HG02763 (cell line): Measurements from ENCODE around the gene NRCAM.
"Not testable (repeated sequence)": the region's sequence is repeated elsewhere in the genome, so short reads cannot be mapped to it uniquely, and the experiment has no call there.

ENCODE experiments used
- ATAC-seq: cut with Tn5 transposase; IDR thresholded peaks from one replicate; pipeline ENCODE4 v1.9.1; 2021; ENCODE audit warnings: mild to moderate bottlenecking, moderate library complexity; ENCODE audit not compliant: unreplicated experiment

Gene NRCAM

DNA sequence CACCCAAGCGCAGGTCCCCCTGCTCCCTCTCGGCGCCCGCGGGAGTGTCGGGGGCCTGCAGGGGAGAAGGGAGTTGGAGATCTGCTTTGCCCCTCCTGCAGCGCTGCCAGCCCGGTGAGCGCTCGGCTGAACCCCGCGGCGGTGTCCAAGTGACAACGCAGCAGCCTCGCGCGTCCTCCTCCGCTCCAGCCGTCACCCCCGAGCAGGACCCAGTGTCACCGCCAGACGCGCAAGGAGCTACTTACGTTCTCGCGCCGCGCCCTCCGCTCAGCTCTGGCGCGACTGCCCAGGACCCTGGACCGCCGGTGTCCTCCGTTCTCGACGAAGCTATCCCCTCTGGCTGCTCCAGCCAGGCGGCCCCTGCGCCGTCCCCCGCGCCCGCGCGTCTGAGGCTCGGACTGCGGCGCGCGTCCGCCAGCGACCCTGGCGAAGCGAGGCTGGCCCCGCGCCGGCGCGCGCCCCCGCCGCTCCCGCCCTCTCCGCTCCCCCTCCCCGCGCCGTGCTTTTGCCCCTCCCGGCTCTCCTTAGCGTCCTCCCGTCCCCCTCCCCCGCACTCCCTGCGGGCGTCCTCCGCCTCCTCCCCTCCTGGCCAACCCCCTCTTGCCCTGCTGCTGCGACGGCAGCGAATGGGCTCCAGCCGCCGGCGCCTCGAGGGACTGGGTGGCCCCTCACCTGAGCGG is at the start of gene NRCAM:
TSS of gene NRCAM (minus strand) at position 439 of the 680 bp plus-strand sequence. CDS start 216,372 bp downstream, outside the sequence.
- no peak for ATAC-seq

DNA sequence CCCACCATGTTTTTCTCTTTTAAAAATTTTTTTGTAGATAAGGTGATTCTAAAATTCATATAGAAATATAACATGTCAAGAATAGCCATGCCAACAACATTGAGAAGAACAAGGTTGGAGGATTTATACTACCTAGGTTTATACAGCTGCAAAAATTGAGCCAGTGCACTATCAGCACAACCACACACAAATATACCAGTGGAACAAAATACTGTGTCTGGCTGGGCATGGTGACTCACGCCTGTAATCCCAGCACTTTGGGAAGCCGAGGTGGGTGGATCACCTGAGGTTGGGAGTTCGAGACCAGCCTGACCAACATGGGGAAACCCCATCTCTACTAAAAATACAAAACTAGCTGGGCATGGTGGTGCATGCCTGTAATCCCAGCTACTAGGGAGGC is 48.3 kb upstream of the NRCAM start:
- not testable (repeated sequence) for ATAC-seq

DNA sequence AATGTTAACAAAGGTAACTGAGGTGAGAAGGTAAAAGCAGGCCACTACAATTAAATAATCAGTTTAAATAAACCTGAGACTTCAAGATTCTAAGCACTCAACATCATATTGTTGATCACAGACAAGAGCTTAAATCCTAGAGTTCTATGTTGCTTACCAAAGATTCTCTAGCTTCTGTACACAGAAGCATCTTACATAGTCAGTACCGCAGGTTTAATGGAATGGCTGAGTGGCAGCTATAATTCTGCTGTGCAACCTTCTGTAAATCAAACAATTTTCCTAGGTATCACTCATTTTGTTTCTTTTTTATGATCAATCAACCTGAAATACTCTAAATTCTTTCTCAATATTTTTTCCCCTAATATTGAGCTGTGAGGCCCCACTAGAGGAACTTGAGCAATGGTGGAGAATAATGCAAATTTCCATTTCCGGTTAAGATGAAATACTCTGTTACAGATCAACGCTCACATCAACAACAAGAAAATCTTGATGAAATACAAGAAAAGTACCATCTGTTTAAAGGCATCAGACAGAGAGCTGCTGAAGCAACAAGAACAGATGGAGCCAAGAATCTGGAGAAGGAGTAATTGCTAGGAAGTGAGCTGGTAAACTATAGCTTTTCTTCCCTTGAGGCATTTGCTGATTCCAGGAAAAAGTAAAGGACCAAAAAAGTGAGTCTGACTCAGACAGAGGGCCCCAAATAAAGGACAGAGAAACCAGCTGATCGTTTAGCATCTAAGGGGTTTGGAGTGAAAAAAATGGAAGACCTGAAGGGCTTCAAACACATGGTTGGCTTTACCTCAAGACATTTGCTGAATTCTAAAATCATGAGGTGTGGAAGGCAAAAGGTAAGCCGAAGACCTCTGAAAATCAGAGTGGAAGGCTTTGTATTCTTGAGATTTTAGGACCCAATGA is 47.1 kb upstream of the NRCAM start:
- peak; percentile 91 for ATAC-seq

DNA sequence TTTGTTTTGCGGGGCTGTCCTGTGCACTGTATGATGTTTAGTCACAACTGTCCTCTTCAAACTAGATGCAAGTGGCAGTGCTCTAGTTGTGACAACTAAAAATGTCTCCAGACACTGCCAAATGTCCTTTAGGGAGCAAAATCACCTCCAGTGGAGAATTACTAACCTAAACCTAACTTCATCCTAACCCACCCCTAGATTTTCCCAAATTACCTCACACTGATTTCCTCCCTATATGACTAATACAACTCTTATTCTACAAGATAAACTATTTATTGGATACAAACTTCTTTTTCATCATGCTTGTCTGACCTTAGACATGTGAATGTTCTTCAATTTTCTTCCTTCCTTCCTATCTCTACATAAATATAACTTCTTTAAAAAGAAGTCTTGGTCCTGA is 43.3 kb upstream of the NRCAM start:
- no peak for ATAC-seq

DNA sequence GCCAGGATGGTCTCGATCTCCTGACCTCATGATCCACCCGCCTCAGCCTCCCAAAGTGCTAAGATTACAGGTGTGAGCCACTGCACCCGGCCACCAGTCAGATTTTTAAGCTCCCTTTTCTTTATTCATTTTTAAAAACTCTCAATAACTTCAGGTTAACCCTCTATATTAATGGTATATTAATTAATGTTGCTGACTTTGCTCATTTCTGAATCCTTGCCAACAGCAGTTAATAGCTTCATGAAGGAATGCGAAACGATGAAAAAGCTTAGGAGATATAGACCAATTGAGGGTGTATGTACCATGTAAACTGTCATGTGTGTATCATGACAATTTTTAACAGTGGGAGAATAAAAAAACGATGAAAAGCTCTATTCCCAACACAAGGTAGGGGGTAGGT is 42.2 kb upstream of the NRCAM start:
- ATAC-seq, result no peak

DNA sequence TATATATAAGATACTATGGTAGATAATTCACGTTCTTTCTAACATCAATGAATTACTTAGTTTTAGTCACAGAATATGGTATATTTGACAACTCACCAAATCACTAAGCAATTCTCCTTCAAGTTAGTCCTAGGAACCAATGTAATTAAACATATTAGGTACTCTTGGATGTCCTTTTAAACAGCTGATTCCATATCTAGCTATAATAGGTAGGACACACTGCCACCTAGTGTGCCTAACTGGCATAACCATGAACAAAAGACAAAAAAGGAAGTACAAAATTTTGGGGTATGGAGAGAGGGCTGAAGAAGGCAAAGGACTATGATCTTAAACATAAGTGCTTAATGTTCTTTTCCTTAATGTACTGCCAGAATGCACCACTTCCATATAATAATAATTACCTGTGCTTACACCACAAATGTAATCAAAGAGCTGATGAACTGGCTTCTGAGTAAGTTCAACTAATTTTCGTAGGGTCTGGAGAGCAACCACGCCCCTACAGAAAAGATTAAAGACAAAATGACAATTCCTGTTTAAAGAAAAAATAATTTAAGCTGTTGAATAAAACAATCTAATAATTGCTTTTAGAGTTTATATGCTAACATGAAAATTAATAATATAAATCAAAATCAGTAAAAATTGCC is 41.0 kb upstream of the NRCAM start:
- peak; percentile 65 for ATAC-seq

DNA sequence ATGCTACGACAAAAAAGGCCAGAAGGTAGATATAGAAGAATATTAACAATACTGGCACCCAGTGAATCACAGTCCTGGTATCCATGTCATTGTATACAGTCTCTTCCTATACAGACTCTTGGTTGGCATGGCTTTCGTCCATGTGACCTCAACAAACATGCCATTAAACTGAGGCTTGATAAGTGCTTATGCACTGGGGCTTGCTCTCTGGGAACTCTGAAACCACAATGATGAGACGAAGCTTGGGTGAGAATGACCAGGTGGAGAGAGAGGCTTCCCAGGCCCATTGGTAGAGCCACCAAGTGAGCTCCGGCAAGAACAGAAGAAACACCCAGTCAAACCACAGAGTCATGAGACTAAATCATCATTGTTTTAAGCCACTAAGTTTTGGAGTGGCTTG is 36.5 kb upstream of the NRCAM start:
- ATAC-seq, result no peak

DNA sequence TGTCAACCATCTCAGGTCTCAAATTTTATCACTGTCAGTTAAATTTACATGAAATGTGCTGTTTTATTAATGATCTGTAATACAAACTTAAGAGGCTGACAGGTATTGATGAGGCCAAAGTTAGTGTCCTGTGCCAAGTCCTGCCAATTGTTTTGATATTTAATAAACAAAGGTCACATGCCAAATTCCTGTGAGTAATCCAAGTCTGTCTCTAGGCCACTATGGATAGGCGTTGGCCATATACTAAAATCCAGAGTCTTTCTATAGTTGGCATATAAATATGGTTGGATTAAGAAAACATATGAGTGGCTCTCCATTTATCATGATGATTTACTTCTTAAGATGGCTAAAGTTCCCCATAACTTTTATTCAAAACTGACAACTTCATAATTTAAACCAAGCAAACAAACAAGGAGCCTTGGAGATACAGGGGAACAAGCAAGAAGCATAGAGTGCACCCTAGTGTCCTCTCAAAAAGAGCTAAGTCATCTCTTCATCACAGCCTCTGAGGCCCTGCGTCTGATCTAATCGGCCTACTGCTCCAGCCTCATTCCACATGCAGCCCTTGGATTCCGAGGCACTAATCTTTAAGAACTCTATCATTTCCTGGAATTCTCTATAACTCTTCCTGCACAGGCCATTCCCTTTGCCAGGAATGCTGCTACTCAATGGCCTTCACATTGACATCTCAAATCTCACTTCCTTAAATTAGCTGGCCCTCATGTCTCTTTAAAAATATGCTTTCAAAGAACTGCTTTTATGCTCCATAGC is 32.7 kb upstream of the NRCAM start:
- ATAC-seq, result no peak

DNA sequence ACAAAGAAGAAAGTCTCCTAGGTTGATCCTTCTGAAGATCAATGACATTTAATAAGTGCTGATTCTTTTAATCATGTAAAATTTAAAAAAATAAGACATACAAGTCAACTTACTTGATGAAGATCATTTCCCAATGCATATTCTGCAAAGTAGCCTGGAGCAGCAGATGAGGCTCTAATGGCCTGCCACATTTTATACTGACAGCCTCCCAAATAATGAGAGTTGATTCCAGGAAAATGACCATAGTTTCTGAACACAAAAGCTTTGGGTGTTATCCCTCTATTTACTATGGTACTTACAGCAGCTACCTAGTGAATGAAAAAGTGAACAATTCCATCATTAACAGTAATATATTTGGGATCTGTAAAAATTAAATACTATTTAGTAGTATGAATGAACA is 31.4 kb upstream of the NRCAM start:
- ATAC-seq, result no peak

DNA sequence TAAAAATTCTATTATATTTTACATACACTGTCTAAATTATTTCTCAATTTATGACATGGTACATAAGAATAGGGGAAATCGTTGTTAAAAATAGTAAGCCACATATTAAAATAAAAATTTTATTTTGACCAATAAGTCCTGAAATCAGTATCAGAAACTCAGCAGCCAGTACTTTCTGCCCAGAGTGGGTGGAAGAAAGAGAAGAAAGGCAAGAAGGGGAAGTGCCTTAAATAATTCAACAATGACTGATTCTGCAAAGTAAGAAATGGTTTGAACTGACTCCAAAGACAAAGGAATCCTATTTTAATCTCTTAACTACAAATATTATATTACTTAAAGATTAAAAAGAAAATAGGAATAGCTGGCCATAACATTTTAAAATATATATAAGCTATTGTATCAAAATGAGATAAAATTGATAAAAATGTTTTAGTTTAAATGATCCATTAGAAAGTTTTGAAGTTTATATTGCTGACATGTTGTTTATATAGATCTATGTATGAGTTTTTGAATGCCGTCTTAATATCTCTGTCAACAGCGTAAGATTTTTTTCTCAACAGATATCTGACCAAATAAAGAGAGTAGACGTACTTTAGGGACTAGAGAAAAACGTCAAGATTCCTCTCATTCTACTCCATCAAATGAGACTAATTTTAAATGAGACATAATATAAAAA is 30.2 kb upstream of the NRCAM start:
- no peak for ATAC-seq

DNA sequence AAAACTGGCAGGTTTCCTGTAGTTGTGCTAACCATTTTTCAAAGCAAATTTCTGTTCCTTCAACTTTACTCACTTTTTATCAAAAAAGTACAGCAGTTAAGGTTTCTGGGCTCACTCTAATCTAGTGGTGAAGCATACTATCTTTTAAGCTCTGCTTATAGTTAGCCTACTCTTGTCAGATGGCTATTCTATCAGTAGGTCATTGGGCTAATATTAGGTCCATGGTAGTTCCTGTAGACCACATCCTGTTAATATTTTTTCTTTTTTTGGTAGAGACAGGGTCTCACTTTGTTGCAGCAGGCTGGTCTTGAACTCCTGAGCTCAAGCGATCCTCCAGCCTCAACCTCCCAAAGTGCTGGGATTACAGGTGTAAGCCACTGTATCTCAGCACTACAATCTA is 27.9 kb upstream of the NRCAM start:
- ATAC-seq, result no peak

DNA sequence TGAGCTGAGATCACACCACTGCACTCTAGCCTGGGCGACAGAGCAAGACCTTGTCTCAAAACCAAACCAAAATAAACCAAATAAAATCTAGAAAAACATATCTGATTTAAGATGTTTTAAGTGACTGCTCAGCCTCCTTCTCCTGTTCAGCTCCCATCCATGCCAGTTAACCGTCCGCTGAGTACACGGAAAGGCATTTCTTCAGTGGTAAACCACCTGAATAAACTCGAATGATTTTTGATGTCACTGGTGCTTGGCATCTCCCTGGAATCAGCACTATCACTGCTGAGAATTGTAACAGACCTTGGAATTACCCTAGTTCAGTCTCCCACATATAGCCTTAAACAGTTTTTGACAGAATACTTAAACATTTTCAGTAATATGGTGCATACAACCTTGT is 24.1 kb upstream of the NRCAM start:
- no peak for ATAC-seq

DNA sequence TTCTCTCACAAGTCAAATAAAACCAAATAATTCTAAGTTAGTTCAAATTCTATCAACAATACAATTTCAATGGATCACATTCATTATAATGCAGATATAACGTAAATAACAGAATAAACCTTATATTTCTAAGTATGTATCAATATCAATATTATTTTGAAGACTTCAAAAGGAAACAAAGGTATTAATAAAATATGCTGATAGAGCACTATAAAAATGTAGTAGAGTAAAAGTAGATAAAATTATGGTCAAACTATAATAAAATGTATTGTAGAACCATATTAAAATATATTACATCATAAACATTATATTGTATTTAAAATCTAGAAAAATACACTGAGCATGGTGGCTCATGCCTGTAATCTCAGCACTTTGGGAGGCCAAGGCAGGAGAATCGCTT is 23.5 kb upstream of the NRCAM start:
- no peak for ATAC-seq

DNA sequence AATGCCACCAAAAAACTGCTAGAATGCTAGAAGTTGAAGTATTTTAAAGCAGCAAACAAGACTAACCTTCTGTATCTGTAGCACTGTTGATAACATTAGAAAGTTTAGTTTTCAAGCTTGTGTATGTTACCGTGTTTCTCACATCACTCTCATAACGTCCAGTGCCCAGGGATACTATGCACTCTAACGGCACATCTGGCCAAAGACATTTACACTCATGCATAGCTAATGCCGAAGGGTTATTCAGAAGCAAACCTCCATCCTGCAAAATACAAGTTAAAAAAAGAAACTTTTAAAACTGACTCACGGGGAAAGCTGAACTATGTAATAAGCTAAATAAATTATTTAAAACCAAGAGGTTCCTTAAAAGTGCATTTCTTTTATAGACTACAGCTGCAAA is 22.9 kb upstream of the NRCAM start:
- no peak for ATAC-seq

DNA sequence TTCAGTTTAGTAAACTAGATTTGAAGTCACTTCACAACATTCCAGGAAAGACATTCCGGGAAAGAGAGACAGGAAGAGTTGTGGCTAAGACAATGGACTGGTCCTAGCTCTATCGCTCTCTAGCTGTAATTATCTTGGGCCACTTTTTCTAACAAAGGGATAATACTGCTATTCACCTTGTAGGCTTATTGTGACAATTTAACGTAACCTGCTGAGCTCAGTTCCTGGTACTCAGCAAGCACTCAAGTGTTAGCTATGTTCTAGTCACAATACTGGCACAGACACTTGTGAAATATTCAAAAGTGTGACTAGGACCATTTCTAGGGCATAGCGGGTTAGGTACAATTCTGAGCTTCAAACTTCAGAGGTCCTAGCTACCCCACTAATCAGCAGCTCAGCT is 12.0 kb upstream of the NRCAM start:
- no peak for ATAC-seq

DNA sequence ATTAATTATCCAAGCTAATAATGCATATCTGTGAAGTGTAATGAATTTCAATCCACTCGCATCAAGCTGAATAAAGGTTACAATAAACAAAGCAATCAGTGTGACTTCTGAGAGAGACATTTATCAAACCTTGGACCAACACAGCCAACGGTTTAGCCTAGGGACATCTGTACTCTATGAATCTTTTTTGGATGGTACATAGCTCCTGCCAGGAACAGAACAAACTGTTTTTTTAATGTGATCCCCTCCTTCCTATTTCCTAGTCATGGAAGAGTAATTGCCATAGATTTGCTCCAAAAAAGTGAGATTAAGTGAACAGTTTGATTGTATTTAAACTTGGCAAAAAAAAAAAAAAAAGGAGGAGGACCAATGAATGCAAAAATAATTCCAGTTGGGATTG is 11.2 kb upstream of the NRCAM start:
- ATAC-seq, result no peak

DNA sequence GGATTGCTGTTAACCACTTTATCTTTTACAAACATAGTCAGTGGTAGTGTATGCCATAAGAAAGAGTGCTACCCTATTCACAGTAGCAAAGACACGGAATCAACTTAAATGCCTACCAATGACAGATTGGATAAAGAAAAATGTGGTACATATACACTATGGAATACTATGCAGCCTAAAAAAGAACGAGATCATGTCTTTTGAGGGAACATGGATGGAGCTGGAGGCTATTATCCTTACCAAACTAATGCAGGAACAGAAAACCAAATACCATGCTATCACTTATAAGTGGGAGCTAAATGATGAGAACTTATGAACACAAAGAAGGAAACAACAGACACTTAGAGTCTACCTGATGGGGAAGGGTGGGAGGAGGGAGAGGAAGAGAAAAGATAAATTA is 10.1 kb upstream of the NRCAM start:
- ATAC-seq, result not testable (repeated sequence)

DNA sequence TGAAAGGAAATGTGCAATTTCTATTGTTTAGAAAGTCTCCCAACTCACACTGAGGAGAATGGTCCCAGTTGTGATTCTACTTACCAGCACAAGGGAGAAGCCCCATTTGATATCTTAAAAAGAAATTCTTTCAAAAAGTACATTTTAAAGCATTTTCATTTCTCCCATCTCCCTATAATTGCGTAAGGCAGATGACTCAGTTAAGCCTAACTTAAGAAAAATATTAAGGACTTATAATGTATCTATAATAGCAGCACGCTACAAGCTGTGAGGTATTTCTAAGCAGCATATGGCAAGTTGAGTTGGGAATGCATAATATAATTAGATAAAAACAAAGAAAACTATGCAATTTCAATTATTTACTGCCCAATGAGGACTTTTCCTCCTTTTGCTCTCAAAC is 8.5 kb upstream of the NRCAM start:
- ATAC-seq, result no peak

DNA sequence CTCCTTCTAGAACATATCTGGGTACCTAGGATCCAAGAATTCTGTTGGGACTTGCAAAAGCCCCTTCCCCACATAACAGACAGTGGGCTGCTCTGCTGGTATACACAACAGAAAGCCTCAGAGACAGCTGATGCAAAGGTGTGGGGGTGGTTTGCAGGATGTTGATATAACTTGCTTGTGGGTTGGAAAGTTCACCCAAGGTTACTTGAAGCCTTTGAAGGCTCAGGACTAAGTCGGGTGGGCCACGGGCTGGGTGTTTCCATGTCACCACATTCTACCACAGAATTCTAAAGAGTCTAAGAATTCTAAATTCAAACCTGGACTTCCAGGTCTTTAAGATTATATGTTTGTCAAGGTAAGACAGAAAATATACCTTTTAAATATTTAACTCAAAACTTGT is 7.4 kb upstream of the NRCAM start:
- no peak for ATAC-seq

DNA sequence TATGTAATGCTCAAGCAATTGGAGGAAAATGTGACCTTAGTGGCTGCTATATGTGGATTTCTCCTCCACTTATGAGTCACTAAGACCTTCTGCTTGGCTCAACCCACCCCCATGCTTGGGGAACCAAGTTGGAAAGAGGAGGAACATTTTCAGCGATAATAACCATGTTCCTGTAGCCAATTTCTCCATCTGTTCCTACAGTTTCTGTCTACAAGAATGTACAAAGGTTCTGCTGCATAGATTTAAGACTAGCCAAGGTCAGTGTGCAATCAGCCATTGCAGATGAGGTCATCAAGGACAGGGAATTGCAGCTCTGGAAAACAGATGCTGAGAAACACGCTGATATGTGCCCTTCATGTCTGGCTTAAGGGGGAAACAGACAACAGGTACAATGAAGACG is 5.6 kb upstream of the NRCAM start:
- no peak for ATAC-seq

DNA sequence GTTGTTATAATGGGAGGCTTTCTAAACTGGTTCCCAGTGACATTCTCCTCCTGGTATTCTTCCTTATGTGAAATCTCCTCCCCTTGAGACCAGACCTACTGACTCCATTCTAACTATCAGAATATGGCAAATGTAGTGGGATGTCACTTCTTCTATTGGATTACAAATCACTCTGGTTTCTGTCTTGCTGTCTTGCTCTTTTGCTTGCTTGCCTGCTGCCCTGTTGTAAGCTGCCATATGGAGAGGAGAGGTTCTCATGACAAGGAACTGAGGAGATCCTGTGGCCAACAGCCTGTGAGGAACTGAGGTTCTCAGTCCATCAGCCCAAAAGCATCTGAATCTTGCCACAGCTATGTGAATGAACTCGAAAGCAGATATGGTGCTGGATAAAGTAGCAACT is 4.7 kb upstream of the NRCAM start:
- no peak for ATAC-seq
